ENCODE results near the gene USH1G. TPM values are rescaled to one million over a fixed set of nuclear protein-coding genes. Genes with fewer than 3 reads are reported as not detected.
"Not testable (repeated sequence)": the region's sequence is repeated elsewhere in the genome, so short reads cannot be mapped to it uniquely, and the experiment has no call there.

The USH1G gene
- not detected for total RNA-seq (2021; fragmentation: NEBNext Ultra II Directional; extraction: Animal tissue kit (Norgen Biotek cat#: 25700))
- long read RNA-seq, result 0 reads

DNA sequence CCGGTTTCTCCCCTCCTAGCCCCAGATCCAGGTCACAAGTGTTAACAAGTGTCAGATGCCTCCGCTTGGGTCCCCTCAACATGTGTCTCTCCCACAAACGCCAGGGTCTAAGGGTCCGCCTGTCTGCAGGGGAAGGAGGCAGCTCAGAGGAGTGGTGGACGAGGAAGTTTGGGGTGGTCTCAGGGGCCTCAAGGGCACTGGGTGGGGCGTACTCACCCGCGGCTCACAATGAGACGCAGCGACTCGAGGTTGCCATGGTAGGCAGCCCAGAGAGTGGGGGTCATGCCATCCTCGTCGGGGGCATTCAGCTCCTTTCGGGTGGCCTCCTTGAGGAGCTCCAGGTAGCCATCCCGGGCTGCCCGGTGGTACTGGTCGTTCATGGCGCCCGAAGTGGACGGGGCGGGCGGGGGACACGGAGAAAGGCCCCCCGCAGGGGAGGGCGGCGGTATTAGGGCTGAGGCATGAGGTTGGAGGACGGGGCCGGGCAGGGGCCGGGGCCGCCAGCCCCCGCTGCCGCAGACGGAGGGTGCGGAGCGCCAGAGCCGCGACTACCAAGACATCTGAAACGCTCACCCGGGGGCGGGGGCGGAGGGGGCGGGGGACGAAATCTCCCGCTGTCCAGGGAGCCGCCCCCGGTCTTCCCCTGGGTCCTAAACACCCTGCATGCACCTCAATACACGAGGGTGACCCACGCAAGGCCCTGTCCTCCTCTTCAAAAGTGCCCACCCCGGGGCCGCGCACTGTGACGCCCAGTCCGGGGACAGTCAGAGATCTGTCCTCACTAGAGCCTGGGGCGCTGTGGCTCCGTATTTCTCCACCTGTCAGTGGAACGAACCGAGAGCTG lies at the start of gene USH1G:
USH1G (minus strand) TSS at position 562 of the 844 bp plus-strand sequence; CDS start at position 380, 182 bp downstream.
- H3K27me3 Mint-ChIP-seq (ENCODE audit: insufficient read depth), result peaks cover 36% of the 10 kb centered on the region
- DNase-seq, result no peak
- H3K9me3 Mint-ChIP-seq, result no peaks in the 10 kb centered on the region

DNA sequence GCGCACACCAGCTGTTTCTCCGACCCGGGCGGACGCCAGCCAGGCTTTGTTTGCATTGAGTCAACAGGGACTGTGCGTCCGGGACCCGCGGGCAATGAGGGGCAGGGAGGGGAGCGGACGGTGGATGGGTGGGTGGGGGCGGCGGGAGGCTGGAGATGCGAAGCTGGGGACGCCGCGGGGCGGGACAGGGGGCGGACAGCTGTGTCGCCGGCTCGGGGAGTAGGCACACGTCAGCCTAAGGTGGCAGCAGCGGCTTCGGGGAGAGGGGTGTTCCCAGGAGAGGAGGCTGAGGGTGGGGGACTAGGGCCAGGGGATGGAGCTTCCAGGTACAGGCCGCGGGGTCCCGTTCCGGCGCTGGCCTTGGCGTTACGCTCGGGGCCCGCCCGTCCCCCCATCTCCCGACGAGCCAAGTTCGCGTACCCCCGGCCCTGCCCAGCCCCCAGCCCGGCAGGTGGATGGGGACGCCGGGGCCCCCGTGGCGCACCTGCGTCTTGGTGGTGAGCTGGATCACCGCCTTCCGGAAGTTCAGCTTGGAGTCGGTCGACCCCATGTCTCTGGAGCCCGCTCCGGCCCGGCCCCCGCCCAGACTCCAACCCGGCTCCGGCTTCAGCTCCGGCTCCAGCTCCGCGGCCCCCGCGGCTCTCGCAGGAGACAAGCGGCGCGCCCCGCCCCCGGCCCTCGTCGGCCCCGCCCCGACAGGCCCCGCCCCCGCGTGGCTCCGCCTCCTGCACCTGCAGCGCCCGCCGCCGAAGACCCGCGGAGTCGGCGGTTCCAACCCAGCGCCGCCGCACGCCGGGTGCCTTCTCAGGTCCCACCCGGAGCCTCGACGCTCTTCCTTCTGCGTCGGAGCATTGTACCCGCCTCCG lies 49.3 kb upstream of the USH1G start, which contains the start of gene HID1:
HID1 (minus strand) TSS at position 653 of the 866 bp plus-strand sequence; CDS start at position 550, 103 bp downstream.
- peak within 1 kb of the TSS; percentile 63 for H3K4me3 Mint-ChIP-seq
- TF ChIP-seq, protein P1, sequence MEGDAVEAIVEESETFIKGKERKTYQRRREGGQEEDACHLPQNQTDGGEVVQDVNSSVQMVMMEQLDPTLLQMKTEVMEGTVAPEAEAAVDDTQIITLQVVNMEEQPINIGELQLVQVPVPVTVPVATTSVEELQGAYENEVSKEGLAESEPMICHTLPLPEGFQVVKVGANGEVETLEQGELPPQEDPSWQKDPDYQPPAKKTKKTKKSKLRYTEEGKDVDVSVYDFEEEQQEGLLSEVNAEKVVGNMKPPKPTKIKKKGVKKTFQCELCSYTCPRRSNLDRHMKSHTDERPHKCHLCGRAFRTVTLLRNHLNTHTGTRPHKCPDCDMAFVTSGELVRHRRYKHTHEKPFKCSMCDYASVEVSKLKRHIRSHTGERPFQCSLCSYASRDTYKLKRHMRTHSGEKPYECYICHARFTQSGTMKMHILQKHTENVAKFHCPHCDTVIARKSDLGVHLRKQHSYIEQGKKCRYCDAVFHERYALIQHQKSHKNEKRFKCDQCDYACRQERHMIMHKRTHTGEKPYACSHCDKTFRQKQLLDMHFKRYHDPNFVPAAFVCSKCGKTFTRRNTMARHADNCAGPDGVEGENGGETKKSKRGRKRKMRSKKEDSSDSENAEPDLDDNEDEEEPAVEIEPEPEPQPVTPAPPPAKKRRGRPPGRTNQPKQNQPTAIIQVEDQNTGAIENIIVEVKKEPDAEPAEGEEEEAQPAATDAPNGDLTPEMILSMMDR (IDR thresholded peaks at IDR 0.05), result no peak
- no peak within 1 kb of the TSS for H3K27ac Mint-ChIP-seq
- H3K4me1 Mint-ChIP-seq (ENCODE audit: low read depth), result peaks cover 7% of the 10 kb centered on the region
- no peak for DNase-seq
- peaks cover 5% of the 10 kb centered on the region; the same call in 1 of the 2 replicates for H3K36me3 Mint-ChIP-seq (ENCODE audit: low read depth)
- H3K9me3 Mint-ChIP-seq, result no peaks in the 10 kb centered on the region; the same call in 1 of the 2 replicates
- peaks cover 26% of the 10 kb centered on the region for H3K27me3 Mint-ChIP-seq (ENCODE audit: insufficient read depth)

More for the DNA sequence above, at the start of gene USH1G:
- TF ChIP-seq, protein P1 (IDR thresholded peaks at IDR 0.05), result no peak
- Mint-ChIP-seq H3K36me3 (ENCODE audit: low read depth) (no peaks in the 10 kb centered on the region), H3K4me3 (no peak within 1 kb of the TSS), H3K4me1 (ENCODE audit: low read depth) (no peaks in the 10 kb centered on the region), H3K27ac (no peak within 1 kb of the TSS)

DNA sequence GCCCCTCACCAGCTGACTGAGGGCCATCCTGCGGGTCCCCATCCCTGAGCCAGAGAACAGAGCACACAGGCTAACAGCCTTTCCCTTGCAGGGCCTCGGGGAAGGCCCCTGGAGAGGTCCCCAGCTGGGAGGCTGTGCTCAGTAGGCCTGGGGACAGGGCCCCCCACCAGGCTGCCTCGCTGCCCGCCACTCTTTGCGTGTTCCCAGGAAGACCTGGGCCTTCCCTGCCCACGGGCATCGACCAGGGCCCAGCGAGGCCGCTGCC lies 48.7 kb upstream of the USH1G start:
- Mint-ChIP-seq H3K4me3 (no peak overlapping the region), H3K9me3 (no peaks in the 10 kb centered on the region; the same call in 1 of the 2 replicates), H3K27me3 (ENCODE audit: insufficient read depth) (peaks cover 26% of the 10 kb centered on the region), H3K27ac (no peak overlapping the region), H3K4me1 (ENCODE audit: low read depth) (peaks cover 7% of the 10 kb centered on the region), H3K36me3 (ENCODE audit: low read depth) (peaks cover 5% of the 10 kb centered on the region; the same call in 1 of the 2 replicates)
- no peak for DNase-seq
- TF ChIP-seq, protein P1 (IDR thresholded peaks at IDR 0.05), result no peak

DNA sequence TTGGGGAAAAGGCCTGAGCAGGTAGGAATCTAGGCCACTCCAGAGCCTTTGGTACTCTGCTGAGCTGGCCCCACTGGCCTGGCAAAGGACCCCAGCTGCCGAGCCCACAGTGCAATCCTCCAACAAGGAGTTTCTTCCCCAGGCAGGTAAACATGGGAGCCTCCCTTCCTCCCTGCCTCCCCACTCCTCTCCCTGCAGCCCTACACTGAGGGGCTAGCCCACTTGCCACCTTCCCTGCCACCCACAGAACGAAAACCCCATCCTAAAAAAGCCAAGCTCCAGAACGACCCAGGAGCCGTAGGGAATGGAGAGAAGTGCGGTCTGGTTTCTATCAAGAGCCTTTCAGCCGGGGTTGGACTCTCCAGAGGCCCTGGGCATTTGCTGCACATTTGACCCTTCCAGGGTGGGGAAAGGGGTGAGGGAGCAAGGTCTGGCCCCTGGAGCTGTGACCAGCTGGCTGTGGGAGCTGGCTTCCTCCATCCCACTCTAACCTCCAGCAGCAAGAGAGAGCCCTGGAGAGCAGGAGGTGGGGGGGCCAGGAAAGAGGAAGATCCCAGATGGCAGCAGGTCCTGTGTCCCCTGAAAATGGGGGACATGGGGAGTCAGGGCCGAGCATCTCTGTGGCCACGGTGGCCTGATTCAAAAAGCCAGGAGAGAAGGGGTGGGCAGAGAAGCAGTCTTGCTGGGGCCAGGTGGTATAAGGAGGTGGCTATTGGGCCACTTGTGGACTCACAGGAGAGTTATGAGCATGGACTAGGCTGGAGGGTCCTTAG lies 48.2 kb upstream of the USH1G start:
- Mint-ChIP-seq H3K4me1 (ENCODE audit: low read depth) (peaks cover 7% of the 10 kb centered on the region), H3K27ac (no peak overlapping the region), H3K4me3 (no peak overlapping the region), H3K9me3 (no peaks in the 10 kb centered on the region; the same call in 1 of the 2 replicates), H3K36me3 (ENCODE audit: low read depth) (peaks cover 5% of the 10 kb centered on the region; the same call in 1 of the 2 replicates), H3K27me3 (ENCODE audit: insufficient read depth) (peaks cover 26% of the 10 kb centered on the region)
- DNase-seq, result no peak
- TF ChIP-seq, protein P1 (IDR thresholded peaks at IDR 0.05), result no peak

DNA sequence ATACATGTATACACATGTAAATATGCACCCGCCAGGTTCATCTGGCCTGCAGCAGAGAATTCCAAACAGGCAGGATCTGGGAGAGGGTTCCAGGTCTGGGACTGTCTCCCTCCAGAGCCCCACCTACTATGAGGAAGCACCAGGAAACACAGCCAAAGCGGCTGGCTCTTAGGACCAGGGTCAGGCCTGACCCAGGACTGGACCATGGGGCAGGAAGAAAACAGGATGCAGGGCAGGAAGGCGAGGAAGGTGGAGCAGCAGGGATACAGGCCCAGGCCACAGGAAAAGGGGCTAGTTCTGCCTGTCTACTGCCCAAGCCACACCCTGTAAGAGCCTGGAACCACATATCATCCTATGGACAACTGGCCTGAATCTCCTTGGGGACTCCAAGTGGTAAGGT lies 47.3 kb upstream of the USH1G start:
- Mint-ChIP-seq H3K27me3 (ENCODE audit: insufficient read depth) (peaks cover 26% of the 10 kb centered on the region), H3K27ac (no peak overlapping the region), H3K4me3 (no peak overlapping the region), H3K36me3 (ENCODE audit: low read depth) (peaks cover 5% of the 10 kb centered on the region; the same call in 1 of the 2 replicates), H3K4me1 (ENCODE audit: low read depth) (peaks cover 7% of the 10 kb centered on the region), H3K9me3 (no peaks in the 10 kb centered on the region; the same call in 1 of the 2 replicates)
- no peak for DNase-seq
- TF ChIP-seq, protein P1 (IDR thresholded peaks at IDR 0.05), result no peak

DNA sequence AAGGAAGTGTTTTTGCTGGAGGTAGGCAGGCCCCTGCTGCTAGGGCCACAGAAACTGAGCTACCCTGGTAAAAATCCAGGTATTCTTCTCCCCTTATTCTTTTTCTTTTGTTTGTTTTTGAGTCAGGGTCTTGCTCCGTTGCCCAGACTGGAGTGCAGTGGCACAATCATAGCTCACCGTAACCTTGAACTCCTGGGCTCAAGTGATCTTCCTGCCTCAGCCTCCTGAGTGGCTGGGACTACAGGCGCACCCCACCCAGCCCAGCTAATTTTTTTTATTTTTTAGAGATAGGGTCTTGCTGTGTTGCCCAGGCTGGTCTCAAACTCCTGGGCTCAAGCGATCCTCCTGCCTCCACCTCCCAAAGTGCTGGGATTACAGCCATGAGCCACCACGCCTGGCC lies 46.4 kb upstream of the USH1G start:
- H3K4me1 Mint-ChIP-seq (ENCODE audit: low read depth); H3K36me3 Mint-ChIP-seq (ENCODE audit: low read depth); H3K4me3 Mint-ChIP-seq; H3K9me3 Mint-ChIP-seq; H3K27ac Mint-ChIP-seq; DNase-seq: not testable (repeated sequence)
- H3K27me3 Mint-ChIP-seq (ENCODE audit: insufficient read depth), result peaks cover 26% of the 10 kb centered on the region

Data from HFFc6 (cell line).